Fibroblast of lung (primary cell): ENCODE data around the gene SLF2. TPM values are rescaled to one million over a fixed set of nuclear protein-coding genes. Genes with fewer than 3 reads are reported as not detected.

Source experiments
- DNase-seq, 2 donors: peaks; one replicate each; pipeline versions ENCODE4 v3.0.0 to v3.0.0-alpha.2; 2010; ENCODE audit warnings: low read depth in 2 of 2
- H2AFZ ChIP-seq: 2 replicates; pipeline ENCODE4 v1.5.1; 2012; ENCODE audit warnings: low read length, control low read depth, inconsistent platforms
- H3K27ac ChIP-seq: 2 replicates; pipeline ENCODE4 v1.5.1; 2011; ENCODE audit warnings: low read length, control low read depth; ENCODE audit not compliant: insufficient read depth
- H3K27me3 ChIP-seq: 2 replicates; pipeline ENCODE4 v1.5.1; 2011; ENCODE audit warnings: mild to moderate bottlenecking, low read length; ENCODE audit not compliant: control insufficient read depth, insufficient read depth
- H3K36me3 ChIP-seq: 2 replicates; pipeline ENCODE4 v1.5.1; 2011; ENCODE audit warnings: low read length; ENCODE audit not compliant: control insufficient read depth, insufficient read depth
- H3K4me1 ChIP-seq: 2 replicates; pipeline ENCODE4 v1.5.1; 2011; ENCODE audit warnings: low read length; ENCODE audit not compliant: control insufficient read depth, insufficient read depth; ENCODE audit errors: extremely low read depth
- H3K4me2 ChIP-seq: 2 replicates; pipeline ENCODE4 v1.5.1; 2011; ENCODE audit warnings: low read length, control low read depth; ENCODE audit not compliant: insufficient read depth; ENCODE audit errors: extremely low read depth
- H3K4me3 ChIP-seq, 4 experiments: fragments of 200-600 bp in 1 of 4; sonication (generic) in 1 of 4; replicated peaks in 1 of 4; 2 replicates each; pipeline ENCODE4 v1.5.1; 2011 to 2016; ENCODE audit warnings: low read length in 4 of 4, low read depth in 3 of 4, mild to moderate bottlenecking in 3 of 4, control low read depth in 2 of 4, inconsistent platforms in 1 of 4, mixed read lengths in 1 of 4; ENCODE audit not compliant: insufficient read depth in 1 of 4; ENCODE audit errors: control extremely low read depth in 1 of 4
- H3K79me2 ChIP-seq: 2 replicates; pipeline ENCODE4 v1.5.1; 2012; ENCODE audit warnings: mild to moderate bottlenecking, low read length, inconsistent platforms; ENCODE audit not compliant: control insufficient read depth, insufficient read depth
- H3K9ac ChIP-seq: 2 replicates; pipeline ENCODE4 v1.5.1; 2011; ENCODE audit warnings: mild to moderate bottlenecking, low read length, control low read depth; ENCODE audit not compliant: insufficient read depth
- H3K9me3 ChIP-seq: 2 replicates; pipeline ENCODE4 v1.5.1; 2012; ENCODE audit warnings: low read depth, low read length; ENCODE audit not compliant: control insufficient read depth, insufficient read depth
- H4K20me1 ChIP-seq: 2 replicates; pipeline ENCODE4 v1.5.1; 2011; ENCODE audit warnings: low read length; ENCODE audit not compliant: control insufficient read depth, insufficient read depth; ENCODE audit errors: extremely low read depth
- CTCF ChIP-seq, 2 donors: IDR thresholded peaks in 1 of 2; conservative IDR thresholded peaks in 1 of 2; 1 replicate in 1 of 2; 2 replicates in 1 of 2; pipeline ENCODE4 v1.5.1; 2011 to 2012; ENCODE audit warnings: low read length in 2 of 2, control low read depth in 1 of 2, inconsistent platforms in 1 of 2, low read depth in 1 of 2, mild to moderate bottlenecking in 1 of 2
- EZH2 ChIP-seq: IDR thresholded peaks from 2 replicates; pipeline ENCODE4 v1.5.1; 2012; ENCODE audit warnings: low read length, control low read depth, mild to moderate bottlenecking; ENCODE audit errors: missing control alignments
- polyA plus RNA-seq, 2 donors: library from polyadenylated mRNA; depleted of rRNA in 1 of 2; stranded (reverse) in 1 of 2; unstranded in 1 of 2; fragments of >200 nt; gene quantifications; 2 replicates each; pipeline ENCODE4 v1.2.1, GENCODE V29; 2011 to 2012; ENCODE audit warnings: missing spikeins in 1 of 2
- total RNA-seq: library from RNA; depleted of rRNA; stranded (reverse); fragments of >200 nt; gene quantifications from 2 replicates; pipeline ENCODE4 v1.2.1, GENCODE V29; 2014

Gene SLF2
- total and polyA plus RNA-seq, 2 donors (not counting 1 experiment from before 2014, with no cell fraction given) = 16.6 to 32.5 TPM

GRCh38 chr10:100901051-100901450 lies 11.7 kb upstream of the SLF2 start:
- Histone ChIP-seq H4K20me1 (no peaks in the 10 kb centered on the region), H3K9ac (no peak overlapping the region), H3K4me2 (no peak overlapping the region), H3K9me3 (no peaks in the 10 kb centered on the region), H3K79me2 (no peaks in the 10 kb centered on the region), H3K27me3 (no peaks in the 10 kb centered on the region), H2AFZ (no peak overlapping the region), H3K4me1 (no peaks in the 10 kb centered on the region), H3K4me3 (no peak overlapping the region), H3K36me3 (no peaks in the 10 kb centered on the region), H3K27ac (no peak overlapping the region)
- DNase-seq = no peak
- TF ChIP-seq EZH2 (no peak), CTCF (conservative IDR thresholded peaks at IDR 0.05 in 1 of 2, IDR thresholded peaks at IDR 0.05 in 1 of 2; ENCODE audit: low read depth in 1 of 2, low read length in 2 of 2) (no peak)

- Histone ChIP-seq H3K9ac (no peak overlapping the region), H3K4me2 (no peak overlapping the region), H3K79me2 (no peaks in the 10 kb centered on the region), H3K4me3 (no peak overlapping the region), H2AFZ (no peak overlapping the region), H3K4me1 (no peaks in the 10 kb centered on the region), H3K36me3 (no peaks in the 10 kb centered on the region), H3K27ac (no peak overlapping the region), H3K27me3 (no peaks in the 10 kb centered on the region), H3K9me3 (no peaks in the 10 kb centered on the region), H4K20me1 (no peaks in the 10 kb centered on the region)
- no peak for TF ChIP-seq EZH2
- TF ChIP-seq CTCF (conservative IDR thresholded peaks at IDR 0.05 in 1 of 2, IDR thresholded peaks at IDR 0.05 in 1 of 2; ENCODE audit: low read depth in 1 of 2, low read length in 2 of 2) = no peak
- no peak for DNase-seq
These were observed 10.1 kb upstream of the SLF2 start for GRCh38 chr10:100902622-100903021.

GRCh38 chr10:100904917-100905316 lies 7.8 kb upstream of the SLF2 start:
- H3K9ac ChIP-seq = no peak overlapping the region
- no peak overlapping the region for H3K4me3 ChIP-seq
- no peak for DNase-seq
- no peaks in the 10 kb centered on the region for H3K79me2 ChIP-seq
- H2AFZ ChIP-seq = no peak overlapping the region
- H4K20me1 ChIP-seq = no peaks in the 10 kb centered on the region
- H3K27ac ChIP-seq = no peak overlapping the region
- H3K27me3 ChIP-seq = no peaks in the 10 kb centered on the region
- no peaks in the 10 kb centered on the region for H3K36me3 ChIP-seq
- no peak overlapping the region for H3K4me2 ChIP-seq
- no peak for TF ChIP-seq CTCF (conservative IDR thresholded peaks at IDR 0.05 in 1 of 2, IDR thresholded peaks at IDR 0.05 in 1 of 2; ENCODE audit: low read depth in 1 of 2, low read length in 2 of 2)
- TF ChIP-seq EZH2 = no peak
- no peaks in the 10 kb centered on the region for H3K9me3 ChIP-seq
- no peaks in the 10 kb centered on the region for H3K4me1 ChIP-seq
